SH-SY5Y (cell line): Measurements from ENCODE around the gene MRPS18A.

Experiments used
- GATA2 ChIP-seq: IDR thresholded peaks from 2 replicates; pipeline ENCODE4 v1.6.1; 2011; ENCODE audit warnings: mild to moderate bottlenecking, low read depth, low read length
- GATA3 ChIP-seq: IDR thresholded peaks from 2 replicates; pipeline ENCODE4 v1.6.1; 2011; ENCODE audit warnings: low read depth, mild to moderate bottlenecking, low read length, moderate library complexity

MRPS18A gene

GRCh38 chr6:43724354-43724753 lies 36.8 kb upstream of the MRPS18A start:
- no peak for TF ChIP-seq GATA2
- TF ChIP-seq GATA3, result no peak

- TF ChIP-seq GATA2 (no peak), GATA3 (no peak)
Observed at GRCh38 chr6:43723737-43724295, 36.2 kb upstream of the MRPS18A start.

- no peak for TF ChIP-seq GATA2
- TF ChIP-seq GATA3, result no peak
Observed at GRCh38 chr6:43722920-43723545, 35.4 kb upstream of the MRPS18A start.

- TF ChIP-seq GATA2 (no peak), GATA3 (no peak)
Observed at GRCh38 chr6:43720999-43721398, 33.4 kb upstream of the MRPS18A start.

GRCh38 chr6:43719511-43719910 lies 31.9 kb upstream of the MRPS18A start:
- no peak for TF ChIP-seq GATA2
- no peak for TF ChIP-seq GATA3

GRCh38 chr6:43718387-43719105 lies 31.0 kb upstream of the MRPS18A start:
- no peak for TF ChIP-seq GATA2
- no peak for TF ChIP-seq GATA3

GRCh38 chr6:43717822-43718221 lies 30.2 kb upstream of the MRPS18A start:
- TF ChIP-seq GATA3, result no peak
- TF ChIP-seq GATA2, result no peak

- TF ChIP-seq GATA3 (no peak), GATA2 (no peak)
Observed at GRCh38 chr6:43717389-43717788, 29.8 kb upstream of the MRPS18A start.

- TF ChIP-seq GATA2 (no peak), GATA3 (no peak)
Observed at GRCh38 chr6:43716099-43716498, 28.5 kb upstream of the MRPS18A start.

- no peak for TF ChIP-seq GATA2
- no peak for TF ChIP-seq GATA3
Observed at GRCh38 chr6:43715056-43715788, 27.6 kb upstream of the MRPS18A start.

GRCh38 chr6:43714311-43715055 lies 26.9 kb upstream of the MRPS18A start:
- TF ChIP-seq GATA3 (no peak), GATA2 (no peak)

- TF ChIP-seq GATA3 (no peak), GATA2 (no peak)
Observed at GRCh38 chr6:43713643-43714310, 26.2 kb upstream of the MRPS18A start.

- TF ChIP-seq GATA2 (no peak), GATA3 (no peak)
Observed at GRCh38 chr6:43712579-43712978, 25.0 kb upstream of the MRPS18A start.

- no peak for TF ChIP-seq GATA3
- TF ChIP-seq GATA2, result no peak
Observed at GRCh38 chr6:43710576-43710975, 23.0 kb upstream of the MRPS18A start.
